ENCODE data around the gene TLK1. TPM values are rescaled to one million over a fixed set of nuclear protein-coding genes. Genes with fewer than 3 reads are reported as not detected.
A peak's percentile ranks its signal among the peaks of the same experiment; 100 is the strongest.

Gene TLK1
- total RNA-seq, 4 donors from 2014 or later: 24.9 to 60.4 (median 38.3) TPM

DNA sequence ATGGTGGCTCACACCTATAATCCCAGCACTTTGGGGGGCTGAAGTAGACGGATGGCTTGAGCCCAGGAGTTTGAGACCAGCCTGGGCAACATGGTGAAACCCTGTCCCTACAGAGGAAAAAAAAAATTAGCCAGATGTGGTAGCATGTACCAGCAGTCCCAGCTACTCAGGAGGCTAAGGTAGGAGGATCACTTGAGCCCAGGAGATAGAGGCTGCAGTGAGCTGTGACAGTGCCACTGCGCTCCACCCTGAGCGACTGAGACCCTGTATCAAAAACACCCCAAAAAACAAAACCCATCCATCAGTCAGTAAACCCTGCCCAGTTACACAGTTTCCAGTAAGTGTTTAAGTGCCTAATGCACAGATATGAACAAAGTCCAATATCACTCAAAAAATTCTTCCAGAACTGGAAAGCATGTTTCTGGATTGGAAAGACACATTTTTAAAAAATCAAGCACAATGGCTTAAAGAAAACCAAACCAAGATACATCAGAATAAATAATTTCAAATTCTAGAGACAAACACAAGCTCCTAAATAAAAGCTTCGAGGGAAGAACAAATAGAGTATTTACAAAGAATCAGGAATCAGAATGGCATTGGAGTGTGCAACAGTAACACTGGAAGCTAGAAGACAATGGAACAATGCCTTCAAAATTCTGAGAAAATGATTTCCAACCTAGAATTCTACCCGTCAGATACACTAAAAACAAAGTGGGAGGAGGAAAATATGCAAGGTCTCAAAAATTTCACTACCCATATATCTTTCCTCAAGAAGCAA lies 72.4 kb downstream of the TLK1 start:
- no peak for DNase-seq (ENCODE audit: low spot score in 2 of 2)
- Histone ChIP-seq H3K27me3 (no peaks in the 10 kb centered on the region), H3K27ac (no peak overlapping the region), H3K4me1 (peaks cover 13% of the 10 kb centered on the region), H3K4me3 (no peak overlapping the region), H3K36me3 (no peaks in the 10 kb centered on the region), H3K9me3 (no peaks in the 10 kb centered on the region)
- TF ChIP-seq POLR2AphosphoS5 (IDR thresholded peaks at IDR 0.05) (no peak), POLR2A (IDR thresholded peaks at IDR 0.05) (no peak)
- WGBS: 92% methylated on average over 5 of the region's 5 CpGs

- Histone ChIP-seq H3K4me3 (no peak overlapping the region), H3K36me3 (no peaks in the 10 kb centered on the region), H3K27me3 (no peaks in the 10 kb centered on the region), H3K9me3 (no peaks in the 10 kb centered on the region), H3K4me1 (peaks cover 13% of the 10 kb centered on the region), H3K27ac (no peak overlapping the region)
- DNase-seq (ENCODE audit: low spot score in 2 of 2): no peak
- TF ChIP-seq, protein P1, sequence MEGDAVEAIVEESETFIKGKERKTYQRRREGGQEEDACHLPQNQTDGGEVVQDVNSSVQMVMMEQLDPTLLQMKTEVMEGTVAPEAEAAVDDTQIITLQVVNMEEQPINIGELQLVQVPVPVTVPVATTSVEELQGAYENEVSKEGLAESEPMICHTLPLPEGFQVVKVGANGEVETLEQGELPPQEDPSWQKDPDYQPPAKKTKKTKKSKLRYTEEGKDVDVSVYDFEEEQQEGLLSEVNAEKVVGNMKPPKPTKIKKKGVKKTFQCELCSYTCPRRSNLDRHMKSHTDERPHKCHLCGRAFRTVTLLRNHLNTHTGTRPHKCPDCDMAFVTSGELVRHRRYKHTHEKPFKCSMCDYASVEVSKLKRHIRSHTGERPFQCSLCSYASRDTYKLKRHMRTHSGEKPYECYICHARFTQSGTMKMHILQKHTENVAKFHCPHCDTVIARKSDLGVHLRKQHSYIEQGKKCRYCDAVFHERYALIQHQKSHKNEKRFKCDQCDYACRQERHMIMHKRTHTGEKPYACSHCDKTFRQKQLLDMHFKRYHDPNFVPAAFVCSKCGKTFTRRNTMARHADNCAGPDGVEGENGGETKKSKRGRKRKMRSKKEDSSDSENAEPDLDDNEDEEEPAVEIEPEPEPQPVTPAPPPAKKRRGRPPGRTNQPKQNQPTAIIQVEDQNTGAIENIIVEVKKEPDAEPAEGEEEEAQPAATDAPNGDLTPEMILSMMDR (IDR thresholded peaks at IDR 0.05): no peak
- no peak for TF ChIP-seq POLR2A (IDR thresholded peaks at IDR 0.05)
- no peak for TF ChIP-seq POLR2AphosphoS5 (IDR thresholded peaks at IDR 0.05)
- TF ChIP-seq EP300 (IDR thresholded peaks at IDR 0.05): no peak
- 95% methylated on average over 1 of the region's 1 CpG for WGBS
These were observed 73.1 kb downstream of the TLK1 start for GRCh38 chr2:171087547-171087946.

DNA sequence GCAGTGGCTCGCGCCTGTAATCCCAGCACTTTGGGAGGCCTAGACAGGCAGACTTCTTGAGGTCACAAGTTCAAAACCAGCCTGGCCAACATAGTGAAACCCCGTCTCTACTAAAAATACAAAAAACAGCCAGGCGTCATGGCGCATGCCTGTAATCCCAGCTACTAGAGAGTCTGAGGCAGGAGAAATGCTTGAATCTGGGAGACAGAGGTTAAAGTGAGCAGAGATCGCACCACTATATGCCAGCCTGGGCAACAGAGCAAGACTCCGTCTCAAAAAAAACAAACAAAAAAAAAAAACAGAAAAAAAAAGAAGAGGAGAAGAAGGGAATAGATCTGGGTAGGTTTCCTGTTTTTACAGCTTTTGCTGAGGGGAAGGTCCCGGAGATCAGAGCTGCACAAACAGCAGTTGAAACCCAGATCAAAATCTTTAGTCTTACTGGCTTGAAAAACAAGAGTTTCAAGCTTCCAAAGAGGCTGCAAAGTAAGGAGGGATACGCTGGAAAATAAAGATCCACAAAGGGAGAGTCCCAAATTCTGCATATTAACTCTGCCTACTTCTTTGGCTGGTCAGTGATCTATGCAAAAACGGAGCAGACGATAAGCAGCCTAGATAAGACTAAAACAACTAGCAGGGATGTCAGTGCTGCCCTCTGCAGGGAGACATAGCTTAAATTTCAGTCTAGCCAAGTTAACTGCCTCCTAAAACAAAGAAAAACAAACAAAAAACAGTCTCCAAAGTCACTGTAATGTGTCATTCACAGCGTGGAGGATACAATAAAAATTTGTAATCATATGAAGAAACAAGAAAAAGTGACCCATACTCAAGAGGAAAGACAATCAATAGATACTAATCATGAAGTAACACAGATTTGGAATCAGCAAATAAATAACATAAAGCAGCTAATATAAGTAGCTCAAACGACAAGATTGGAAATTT lies 74.1 kb downstream of the TLK1 start:
- H3K4me1 ChIP-seq: peaks cover 13% of the 10 kb centered on the region
- H3K36me3 ChIP-seq: no peaks in the 10 kb centered on the region
- no peak for DNase-seq (ENCODE audit: low spot score in 2 of 2)
- TF ChIP-seq EP300 (IDR thresholded peaks at IDR 0.05) (no peak), POLR2AphosphoS5 (IDR thresholded peaks at IDR 0.05) (no peak), POLR2A (IDR thresholded peaks at IDR 0.05) (no peak)
- TF ChIP-seq, protein P1 (IDR thresholded peaks at IDR 0.05): peak in 1 of 2 donors; percentile 18
- H3K4me3 ChIP-seq: no peak overlapping the region
- no peaks in the 10 kb centered on the region for H3K9me3 ChIP-seq
- no peaks in the 10 kb centered on the region for H3K27me3 ChIP-seq
- 56% methylated on average over 13 of the region's 13 CpGs for WGBS
- no peak overlapping the region for H3K27ac ChIP-seq

DNA sequence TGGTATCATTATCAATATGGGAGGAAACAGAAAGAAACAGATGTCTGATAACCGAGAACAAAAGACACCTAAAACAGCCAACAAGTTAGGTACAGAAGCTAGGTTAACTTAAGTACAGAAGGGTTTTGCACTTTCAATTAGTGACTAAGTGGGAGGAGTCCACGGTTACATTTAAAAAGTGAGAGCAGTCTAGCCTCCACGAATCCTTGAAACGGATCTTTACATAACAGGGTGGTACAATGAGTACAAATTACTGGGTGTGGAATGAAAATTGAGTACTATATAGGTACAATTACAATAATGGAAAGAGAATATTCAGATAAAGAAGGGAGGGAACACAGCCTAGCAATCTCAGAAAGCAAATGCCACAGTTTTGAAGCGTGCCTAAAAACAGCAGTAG lies 76.6 kb downstream of the TLK1 start:
- Histone ChIP-seq H3K27ac (no peak overlapping the region), H3K9me3 (no peaks in the 10 kb centered on the region), H3K27me3 (no peaks in the 10 kb centered on the region), H3K36me3 (peaks cover 4% of the 10 kb centered on the region), H3K4me1 (peaks cover 13% of the 10 kb centered on the region), H3K4me3 (no peak overlapping the region)
- 46% methylated on average over 5 of the region's 5 CpGs for WGBS
- no peak for DNase-seq (ENCODE audit: low spot score in 2 of 2)
- no peak for TF ChIP-seq EP300 (IDR thresholded peaks at IDR 0.05)
- TF ChIP-seq, protein P1 (IDR thresholded peaks at IDR 0.05): no peak

DNA sequence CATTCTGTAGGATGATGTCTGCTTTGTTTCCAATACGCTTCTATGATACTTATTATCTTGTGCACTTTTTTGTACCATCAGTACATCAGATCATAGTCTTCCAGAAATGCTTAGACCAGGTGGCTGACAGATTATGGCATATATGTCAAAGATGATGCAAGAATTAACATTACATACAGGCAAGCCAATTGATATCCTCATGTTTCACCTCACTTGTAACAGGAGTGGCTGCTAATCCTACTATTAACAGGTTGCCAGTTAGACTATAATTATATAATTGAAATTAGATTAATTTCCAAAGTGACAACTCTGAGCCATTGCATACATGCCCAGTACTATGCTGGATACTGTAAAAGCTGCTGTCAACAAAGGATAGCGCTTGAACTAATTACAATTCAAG lies 77.2 kb downstream of the TLK1 start:
- 94% methylated on average over 2 of the region's 2 CpGs for WGBS
- H3K4me3 ChIP-seq: no peak overlapping the region
- DNase-seq (ENCODE audit: low spot score in 2 of 2): no peak

More for the DNA sequence above, 77.2 kb downstream of the TLK1 start:
- Histone ChIP-seq H3K9me3 (no peaks in the 10 kb centered on the region), H3K27ac (no peak overlapping the region), H3K4me1 (peaks cover 13% of the 10 kb centered on the region), H3K27me3 (no peaks in the 10 kb centered on the region), H3K36me3 (peaks cover 4% of the 10 kb centered on the region)
- TF ChIP-seq POLR2AphosphoS5 (IDR thresholded peaks at IDR 0.05) (no peak), POLR2A (IDR thresholded peaks at IDR 0.05) (no peak), EP300 (IDR thresholded peaks at IDR 0.05) (no peak)
- TF ChIP-seq, protein P1 (IDR thresholded peaks at IDR 0.05): no peak
